Measurements from ENCODE around the gene ATP9A. TPM values are rescaled to one million over a fixed set of nuclear protein-coding genes. Genes with fewer than 3 reads are reported as not detected.

The ATP9A gene
- total and polyA plus RNA-seq, 2 of the 8 experiments (the other 6 are each of a cell fraction or from before 2014, with no cell fraction given): 5.0 to 6.4 TPM

DNA sequence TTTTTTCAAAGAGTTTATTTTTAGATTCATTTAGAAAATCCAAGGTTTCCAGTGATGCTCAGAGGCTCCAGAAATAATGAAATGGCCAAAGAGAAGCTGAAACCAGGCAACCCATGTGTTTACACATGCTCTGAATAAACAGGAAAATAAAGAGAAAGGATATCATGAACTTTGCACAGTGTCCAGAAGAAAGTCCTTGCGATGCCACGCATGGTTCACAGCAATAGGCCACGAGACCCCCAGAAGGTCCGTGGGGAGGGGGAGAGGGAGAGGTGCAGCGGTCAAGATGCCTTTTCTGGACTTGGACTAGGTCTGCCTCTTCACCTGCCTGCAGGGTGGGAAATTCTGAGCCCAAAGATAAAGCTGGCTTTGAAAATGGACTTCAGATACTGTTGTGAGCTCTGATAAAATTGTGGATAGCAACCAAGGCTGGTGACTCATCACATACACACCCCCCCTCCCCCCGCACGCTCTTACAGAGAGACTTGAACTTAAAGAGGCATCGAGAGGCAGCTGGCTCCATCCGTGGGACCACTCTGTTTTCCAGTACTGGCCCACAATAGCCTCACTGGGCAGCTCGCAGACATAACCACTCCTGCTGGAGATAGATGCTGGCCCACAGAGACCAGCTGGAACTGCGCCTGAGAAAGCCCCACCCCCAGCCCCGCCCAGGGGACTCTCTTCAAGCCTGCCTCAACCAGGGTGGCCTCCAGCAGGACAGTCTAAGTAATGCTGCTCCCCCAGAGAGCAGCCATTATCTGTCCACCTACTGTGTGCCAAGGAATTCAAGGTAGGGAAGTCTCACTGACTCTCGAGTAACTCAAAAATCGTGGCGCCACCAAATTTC lies 204.5 kb downstream of the ATP9A start (continued):
- TF ChIP-seq, protein P1, sequence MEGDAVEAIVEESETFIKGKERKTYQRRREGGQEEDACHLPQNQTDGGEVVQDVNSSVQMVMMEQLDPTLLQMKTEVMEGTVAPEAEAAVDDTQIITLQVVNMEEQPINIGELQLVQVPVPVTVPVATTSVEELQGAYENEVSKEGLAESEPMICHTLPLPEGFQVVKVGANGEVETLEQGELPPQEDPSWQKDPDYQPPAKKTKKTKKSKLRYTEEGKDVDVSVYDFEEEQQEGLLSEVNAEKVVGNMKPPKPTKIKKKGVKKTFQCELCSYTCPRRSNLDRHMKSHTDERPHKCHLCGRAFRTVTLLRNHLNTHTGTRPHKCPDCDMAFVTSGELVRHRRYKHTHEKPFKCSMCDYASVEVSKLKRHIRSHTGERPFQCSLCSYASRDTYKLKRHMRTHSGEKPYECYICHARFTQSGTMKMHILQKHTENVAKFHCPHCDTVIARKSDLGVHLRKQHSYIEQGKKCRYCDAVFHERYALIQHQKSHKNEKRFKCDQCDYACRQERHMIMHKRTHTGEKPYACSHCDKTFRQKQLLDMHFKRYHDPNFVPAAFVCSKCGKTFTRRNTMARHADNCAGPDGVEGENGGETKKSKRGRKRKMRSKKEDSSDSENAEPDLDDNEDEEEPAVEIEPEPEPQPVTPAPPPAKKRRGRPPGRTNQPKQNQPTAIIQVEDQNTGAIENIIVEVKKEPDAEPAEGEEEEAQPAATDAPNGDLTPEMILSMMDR (IDR thresholded peaks at IDR 0.05; ENCODE audit: control extremely low read depth in 1 of 3, insufficient read depth in 1 of 3, low read depth in 1 of 3, low read length in 3 of 3): peak in 2 of 3 experiments; percentile 9 to 19; a peak in 1 of 4 replicates
- TF ChIP-seq SIX5 (IDR thresholded peaks at IDR 0.05; ENCODE audit: low read depth, low read length): no peak
- no peak for TF ChIP-seq JUN (IDR thresholded peaks at IDR 0.05; ENCODE audit: low read depth, low read length)

All from H1 (cell line).